ENCODE results near the gene PRDX6.

DNA sequence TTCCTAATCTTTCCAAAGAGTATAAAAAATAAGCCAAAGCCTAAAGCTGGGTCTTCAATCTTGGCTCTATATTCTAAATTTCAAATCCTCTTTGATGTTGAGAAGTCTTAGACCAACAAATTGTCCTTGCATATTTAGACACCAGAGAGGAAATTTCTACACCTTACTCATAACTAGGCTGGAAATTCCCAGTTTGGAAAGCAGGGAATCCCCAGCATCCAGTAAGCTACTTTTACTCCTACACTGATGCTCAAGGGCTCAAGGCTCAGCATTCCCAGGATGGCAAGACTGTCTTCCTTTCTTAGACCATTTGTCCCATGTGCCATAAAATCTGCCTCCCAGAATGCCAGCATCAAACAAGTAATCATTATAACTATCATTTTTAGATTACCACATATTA, 28.3 kb downstream of the PRDX6 start:
- TF ChIP-seq POLR2A (IDR thresholded peaks at IDR 0.05), result no peak
- no peak for TF ChIP-seq POLR2AphosphoS5 (IDR thresholded peaks at IDR 0.05)
